ENCODE results near the gene IFNL3.

DNA sequence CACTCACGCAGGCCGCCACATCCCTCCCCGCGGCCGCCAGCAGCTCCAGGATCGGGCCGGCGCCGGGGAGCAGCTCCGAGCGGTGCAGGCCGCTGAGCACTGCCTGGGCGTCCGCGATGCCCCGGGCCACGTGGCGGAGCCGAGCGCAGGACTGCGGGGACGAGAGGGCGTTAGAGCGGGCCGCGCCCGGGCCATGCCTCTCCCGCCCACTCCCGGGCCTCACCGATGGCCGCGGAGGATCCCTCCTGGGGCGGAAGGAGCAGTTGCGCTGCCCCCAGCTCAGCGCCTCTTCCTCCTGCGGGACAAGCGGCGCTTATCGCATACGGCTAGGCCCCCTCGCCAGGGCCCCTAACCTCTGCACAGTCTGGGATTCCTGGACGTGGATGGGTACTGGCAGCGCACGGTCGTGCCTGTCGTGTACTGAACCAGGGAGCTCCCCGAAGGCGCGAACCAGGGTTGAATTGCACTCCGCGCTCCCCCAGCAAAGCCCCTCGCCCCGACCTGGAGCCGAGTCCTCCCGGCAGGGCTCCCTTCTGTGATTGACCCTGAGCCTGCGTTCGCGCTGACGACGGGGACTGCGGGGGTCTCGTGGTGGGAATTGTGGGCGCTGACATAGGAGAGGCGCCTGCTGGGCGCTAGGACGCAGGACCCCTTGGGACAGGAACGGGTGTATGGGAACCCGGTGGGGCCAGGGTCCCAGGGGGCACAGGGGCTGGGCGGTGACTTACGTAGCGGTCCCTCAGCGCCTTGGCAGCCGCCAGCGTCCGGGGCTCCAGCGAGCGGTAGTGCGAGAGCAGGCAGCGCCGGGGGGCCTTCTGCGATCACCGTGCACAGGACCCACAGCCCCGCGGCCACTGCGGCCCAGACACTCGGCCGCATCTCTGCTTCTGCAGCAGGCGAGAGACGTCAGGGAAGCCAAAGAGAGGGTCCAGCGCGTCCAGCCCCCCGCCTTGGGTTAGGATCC lies 3.2 kb upstream of the IFNL3 start:
- TF ChIP-seq POLR2AphosphoS5 (IDR thresholded peaks at IDR 0.05) (no peak), EP300 (IDR thresholded peaks at IDR 0.05) (no peak)

All from esophagus muscularis mucosa (tissue), 3 donors.